ENCODE measurements around the gene PLBD1.

PLBD1 gene

GRCh38 chr12:14563046-14563445, 4.6 kb downstream of the PLBD1 start:
- DNase-seq, result no peak

DNA sequence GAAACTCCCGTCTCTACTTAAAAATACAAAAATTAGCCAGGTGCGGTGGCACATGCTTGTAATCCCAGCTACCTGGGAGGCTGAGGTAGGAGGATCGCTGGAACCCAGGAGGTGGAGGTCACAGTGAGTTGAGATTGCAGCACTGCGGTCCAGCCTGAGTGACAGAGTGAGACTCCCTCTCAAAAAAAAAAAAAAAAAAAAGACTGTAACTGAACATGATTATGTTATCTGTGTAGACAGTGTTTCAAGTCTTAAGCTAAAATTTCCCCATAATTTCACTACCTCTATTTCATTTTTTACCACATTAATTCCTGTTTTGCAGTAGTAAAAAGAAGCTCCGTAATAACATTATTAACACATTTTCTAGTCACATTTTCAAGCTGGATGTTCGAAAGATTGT, 5.4 kb downstream of the PLBD1 start:
- DNase-seq, result no peak

GRCh38 chr12:14561677-14562238, 5.9 kb downstream of the PLBD1 start:
- DNase-seq, result no peak

DNA sequence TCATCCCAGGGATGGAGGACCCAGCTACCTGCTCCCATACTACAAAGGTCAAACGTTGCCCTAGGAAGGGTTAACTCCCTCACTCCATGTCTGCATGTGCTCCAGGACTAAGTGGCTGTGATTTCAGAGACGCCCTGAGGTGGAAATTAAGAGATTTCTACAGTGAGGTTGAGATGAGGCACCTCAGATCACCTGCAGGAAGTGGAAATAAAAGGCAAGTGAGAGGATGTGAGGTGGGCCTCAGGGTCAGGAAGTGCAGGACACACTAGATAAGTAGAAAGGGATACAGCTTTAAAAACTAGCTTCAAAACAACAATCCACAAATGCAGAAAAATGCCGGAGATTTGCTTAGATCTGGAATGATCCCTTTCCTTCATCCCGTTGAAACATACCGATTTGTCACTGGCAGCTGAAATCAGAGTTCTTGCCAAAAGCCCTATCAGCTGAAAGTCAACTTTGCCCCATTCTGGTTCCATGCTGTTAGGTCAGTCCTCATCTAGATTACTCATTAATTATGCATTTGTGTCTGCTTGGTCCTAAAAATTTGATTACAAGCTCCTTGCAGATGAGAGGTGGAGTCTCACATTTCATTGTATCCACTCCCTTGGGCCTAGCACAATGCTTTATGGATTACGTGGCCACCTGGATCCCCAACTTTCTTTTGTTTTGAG, 6.6 kb downstream of the PLBD1 start:
- no peak for DNase-seq

DNA sequence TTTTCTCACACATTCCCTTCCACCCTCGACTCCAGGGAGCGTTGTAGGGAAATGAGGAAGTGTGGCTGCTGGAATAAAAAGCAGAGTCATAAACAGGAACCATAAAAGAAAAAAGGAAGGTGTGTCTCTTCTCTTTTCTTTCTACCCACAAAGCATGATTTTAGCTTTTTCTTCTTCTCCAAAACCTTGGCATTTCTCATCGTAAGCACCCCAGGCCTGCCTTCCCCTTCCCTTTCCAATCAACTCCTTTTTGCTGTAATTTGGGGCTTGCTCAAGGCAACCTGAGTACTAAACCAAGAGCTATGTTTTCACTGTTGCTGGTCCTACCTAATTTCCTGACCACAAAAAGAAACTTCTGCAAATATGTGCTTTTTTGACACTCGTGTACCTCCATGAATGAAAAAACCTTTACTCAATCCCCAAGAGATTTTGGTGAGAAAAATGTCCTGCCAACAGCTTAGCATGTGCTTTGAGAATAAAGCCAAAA, 9.2 kb downstream of the PLBD1 start:
- DNase-seq, result no peak

GRCh38 chr12:14557966-14558365, 9.7 kb downstream of the PLBD1 start:
- no peak for DNase-seq

- DNase-seq, result no peak
These were observed 13.2 kb downstream of the PLBD1 start for GRCh38 chr12:14554281-14555007.

DNA sequence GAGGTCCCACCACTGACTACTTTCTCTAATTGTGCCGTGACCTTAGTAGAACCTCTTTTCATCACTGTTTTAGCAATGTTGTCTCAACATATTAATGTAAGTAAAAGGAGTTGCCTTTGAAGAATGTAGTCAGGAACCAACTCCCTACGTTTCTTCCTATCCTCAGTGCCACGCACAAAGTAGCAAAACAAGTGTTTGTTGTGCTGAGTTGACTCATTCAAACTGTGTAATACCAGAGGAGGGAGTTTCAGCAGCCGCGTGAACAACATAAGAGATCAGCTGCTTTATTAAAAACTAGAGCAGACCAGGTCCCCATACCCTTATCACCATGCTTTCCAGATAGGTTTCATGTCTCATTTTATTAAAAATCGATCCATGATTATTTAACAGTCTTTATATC, 19.1 kb downstream of the PLBD1 start:
- DNase-seq, result no peak

DNA sequence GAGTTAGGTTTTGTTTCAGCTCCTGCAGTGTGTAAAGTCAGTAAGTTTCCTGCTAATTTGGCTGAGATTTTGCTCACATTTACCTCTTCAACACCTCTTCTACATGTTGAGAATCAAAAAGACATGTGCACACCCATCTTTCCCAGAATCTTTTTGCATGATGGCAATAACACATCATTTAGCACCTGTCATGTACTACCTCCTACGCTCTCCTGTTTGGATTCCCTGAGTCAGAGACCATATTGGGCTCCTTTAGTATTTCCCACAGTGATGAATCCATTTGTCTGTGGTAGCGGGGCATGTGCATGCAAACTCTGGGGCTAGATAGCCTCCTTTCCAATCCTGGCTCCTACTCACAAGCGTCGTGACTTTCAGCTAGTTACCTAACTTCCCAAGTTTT, 20.1 kb downstream of the PLBD1 start:
- no peak for DNase-seq

- DNase-seq, result no peak
These were observed 22.2 kb downstream of the PLBD1 start for GRCh38 chr12:14545144-14546124.

DNA sequence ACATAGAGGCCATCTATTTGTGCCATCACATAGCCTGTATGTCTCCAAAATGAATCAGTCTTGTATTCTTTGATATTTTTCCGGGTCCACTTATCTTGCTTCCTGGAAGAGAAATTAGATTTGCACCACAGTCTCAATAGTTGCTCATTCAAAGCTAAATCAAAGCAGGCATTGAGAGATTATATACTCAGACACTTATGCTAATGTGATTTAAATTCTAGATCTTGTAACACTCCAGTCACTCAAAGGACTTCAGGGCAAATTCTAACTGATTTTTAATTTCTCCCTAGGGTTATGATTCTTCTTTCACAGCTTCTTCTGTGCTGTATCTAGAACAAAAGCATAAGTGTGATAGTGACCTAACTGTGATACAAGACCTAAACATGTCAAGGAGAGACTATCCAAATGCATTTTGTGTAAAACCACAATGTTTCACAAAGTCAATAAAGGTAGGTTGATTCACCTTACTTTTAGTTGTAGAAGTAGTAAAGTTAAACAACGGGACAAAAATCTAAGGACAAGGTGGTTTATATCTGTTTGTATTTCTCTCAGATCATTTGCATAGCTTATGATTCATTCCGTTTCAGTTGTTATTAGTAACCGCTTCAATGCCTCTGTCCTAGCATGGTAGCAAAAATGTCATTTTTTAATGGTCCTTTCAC, 26.8 kb downstream of the PLBD1 start:
- no peak for DNase-seq

DNA sequence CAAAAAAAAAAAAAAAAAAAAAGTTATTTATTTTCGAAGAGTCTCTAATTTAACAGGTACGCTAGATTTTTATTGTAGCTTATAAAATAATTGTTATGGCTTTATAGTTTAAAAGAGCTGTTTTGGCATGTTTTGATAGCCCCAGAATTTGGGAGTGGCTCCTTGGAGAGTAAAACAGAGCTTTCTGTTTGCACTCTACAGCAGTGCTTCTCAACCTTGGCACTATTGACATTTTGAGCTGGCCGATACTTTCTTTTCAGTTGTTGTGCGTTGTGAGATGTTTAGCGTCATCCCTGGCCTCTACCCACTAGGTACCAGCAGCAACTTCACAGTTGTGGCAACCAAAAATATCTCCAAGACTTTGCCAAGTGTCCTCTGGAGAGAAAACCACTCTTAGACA, 30.6 kb downstream of the PLBD1 start:
- DNase-seq, result no peak

DNA sequence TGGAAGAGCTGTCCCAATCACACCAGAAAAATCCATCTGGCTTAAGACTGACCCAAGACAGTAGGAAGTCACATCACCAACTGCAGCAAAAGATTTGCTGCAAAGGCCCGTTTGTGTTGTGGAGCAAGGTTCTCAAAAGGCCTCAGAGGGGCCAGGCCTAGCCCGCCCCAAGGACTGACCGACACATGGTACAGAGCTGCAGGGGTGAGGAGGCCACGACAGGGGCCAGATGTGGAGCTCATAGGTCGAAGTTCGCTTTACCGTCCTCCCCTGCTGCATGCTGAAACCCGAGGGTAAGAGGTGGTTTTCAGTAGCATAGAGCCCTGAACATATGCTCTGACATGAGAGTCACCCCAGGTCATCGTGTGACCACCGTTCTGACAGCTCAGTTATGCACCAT, 35.5 kb downstream of the PLBD1 start:
- no peak for DNase-seq

GRCh38 chr12:14525964-14526363, 41.7 kb downstream of the PLBD1 start:
- no peak for DNase-seq

- no peak for DNase-seq
These were observed 45.9 kb downstream of the PLBD1 start for GRCh38 chr12:14521822-14522221.

- DNase-seq, result no peak
These were observed 52.7 kb downstream of the PLBD1 start for GRCh38 chr12:14514946-14515345.

GRCh38 chr12:14514154-14514842, 53.4 kb downstream of the PLBD1 start:
- no peak for DNase-seq

DNA sequence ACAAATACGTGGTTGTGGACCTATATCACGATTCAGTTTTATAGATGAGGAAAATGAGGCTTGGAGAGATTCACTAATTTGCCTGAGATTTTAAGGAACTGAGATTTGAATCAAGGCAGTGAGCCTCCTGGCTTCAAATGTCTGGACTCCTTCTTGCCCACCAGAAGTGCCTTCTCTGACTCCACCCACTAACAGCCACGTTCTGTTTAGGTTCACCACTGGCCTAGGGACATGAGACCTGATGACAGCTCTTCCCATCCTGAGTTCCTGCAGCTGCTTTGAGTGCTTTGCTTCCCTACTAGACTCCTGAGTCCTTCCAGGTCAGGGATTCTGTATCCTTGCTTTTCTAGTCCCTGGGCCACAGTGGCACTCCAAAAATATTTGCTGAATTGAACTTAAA, 57.1 kb downstream of the PLBD1 start:
- DNase-seq, result no peak

- DNase-seq, result no peak
These were observed 61.8 kb downstream of the PLBD1 start for GRCh38 chr12:14505626-14506596.

DNA sequence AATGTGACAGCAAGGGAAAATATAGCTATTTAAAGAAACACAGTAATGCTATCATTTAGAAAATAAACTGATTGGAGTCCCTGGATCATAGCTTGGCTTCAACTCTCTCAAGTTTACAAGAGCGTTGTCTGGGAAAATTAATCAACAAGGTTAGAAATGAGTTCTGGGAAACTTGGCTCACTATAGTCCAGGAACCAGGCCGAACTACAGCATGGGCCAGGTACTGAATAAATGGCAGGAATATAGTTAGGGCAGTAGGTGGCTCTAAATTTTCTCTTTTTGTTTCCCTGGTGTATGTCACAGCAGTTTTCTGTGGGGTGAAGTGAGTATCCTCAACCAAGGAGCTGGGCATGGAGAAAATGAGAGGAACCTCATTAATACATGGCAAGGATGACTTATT, 72.4 kb downstream of the PLBD1 start:
- DNase-seq, result no peak

DNA sequence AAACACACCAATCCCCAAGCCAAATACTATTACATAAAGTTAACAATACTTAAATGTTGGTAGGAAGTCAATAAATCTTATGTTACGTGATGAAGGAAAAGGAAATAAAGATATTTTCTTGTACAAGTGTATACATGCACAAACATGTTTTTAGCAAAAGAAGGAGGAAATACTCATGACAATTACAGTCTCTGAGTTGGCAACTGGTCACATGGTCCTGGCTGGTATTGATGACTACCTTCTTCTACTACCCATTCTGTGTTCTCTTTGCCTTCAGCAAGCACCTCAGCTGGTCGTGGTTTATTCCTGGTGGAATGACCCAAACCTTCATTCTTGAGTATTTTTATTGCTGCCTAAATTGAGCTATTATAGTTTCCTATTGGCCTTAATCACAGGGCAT, 84.8 kb downstream of the PLBD1 start:
- DNase-seq, result no peak

Measured in GOT3 (cell line).